Mononuclear cell (primary cell): ENCODE results near the gene MRGPRF. TPM values are rescaled to one million over a fixed set of nuclear protein-coding genes. Genes with fewer than 3 reads are reported as not detected.
"Not testable (repeated sequence)": the region's sequence is repeated elsewhere in the genome, so short reads cannot be mapped to it uniquely, and the experiment has no call there.

Experiments used
- H3K27me3 ChIP-seq: 2 replicates; pipeline ENCODE4 v1.6.0; 2011; ENCODE audit warnings: low read length, control low read depth; ENCODE audit not compliant: insufficient read depth
- H3K4me1 ChIP-seq: 2 replicates; pipeline ENCODE4 v1.5.1; 2011; ENCODE audit warnings: mild to moderate bottlenecking, low read length, control low read depth; ENCODE audit not compliant: insufficient read depth
- H3K4me3 ChIP-seq: 2 replicates; pipeline ENCODE4 v1.5.1; 2011; ENCODE audit warnings: mild to moderate bottlenecking, low read length, moderate library complexity
- H3K9me3 ChIP-seq: 2 replicates; pipeline ENCODE4 v1.5.1; 2011; ENCODE audit warnings: low read depth, mild to moderate bottlenecking, control low read depth, low read length
- total RNA-seq: library from RNA; depleted of rRNA; stranded (reverse); fragments of >200 nt; gene quantifications from one replicate; pipeline ENCODE4 v1.2.3, GENCODE V29; 2012

Gene MRGPRF
- total RNA-seq, 1 donor = under 0.01 TPM

- H3K4me3 ChIP-seq = no peak overlapping the region
- H3K4me1 ChIP-seq = no peaks in the 10 kb centered on the region
- no peaks in the 10 kb centered on the region for H3K27me3 ChIP-seq
- H3K9me3 ChIP-seq = no peaks in the 10 kb centered on the region
These were observed 9.1 kb downstream of the MRGPRF start for GRCh38 chr11:69003866-69004367.

- Histone ChIP-seq H3K4me1 (no peaks in the 10 kb centered on the region), H3K27me3 (no peaks in the 10 kb centered on the region), H3K9me3 (no peaks in the 10 kb centered on the region), H3K4me3 (no peak overlapping the region)
These were observed 9.7 kb downstream of the MRGPRF start for GRCh38 chr11:69003301-69003865.

- Histone ChIP-seq H3K9me3 (no peaks in the 10 kb centered on the region), H3K4me3 (no peak overlapping the region), H3K27me3 (no peaks in the 10 kb centered on the region), H3K4me1 (no peaks in the 10 kb centered on the region)
These were observed 10.3 kb downstream of the MRGPRF start for GRCh38 chr11:69002570-69003231.

- no peak overlapping the region for H3K4me3 ChIP-seq
- H3K27me3 ChIP-seq = no peaks in the 10 kb centered on the region
- H3K9me3 ChIP-seq = no peaks in the 10 kb centered on the region
- no peaks in the 10 kb centered on the region for H3K4me1 ChIP-seq
These were observed 10.9 kb downstream of the MRGPRF start for GRCh38 chr11:69002110-69002569.

GRCh38 chr11:69001243-69002081 lies 11.6 kb downstream of the MRGPRF start:
- H3K4me1 ChIP-seq = no peaks in the 10 kb centered on the region
- H3K9me3 ChIP-seq = no peaks in the 10 kb centered on the region
- no peaks in the 10 kb centered on the region for H3K27me3 ChIP-seq
- no peak overlapping the region for H3K4me3 ChIP-seq

- H3K4me3 ChIP-seq = no peak overlapping the region
- no peaks in the 10 kb centered on the region for H3K27me3 ChIP-seq
- no peaks in the 10 kb centered on the region for H3K4me1 ChIP-seq
- no peaks in the 10 kb centered on the region for H3K9me3 ChIP-seq
These were observed 12.2 kb downstream of the MRGPRF start for GRCh38 chr11:69000831-69001242.

GRCh38 chr11:69000391-69000790 lies 12.7 kb downstream of the MRGPRF start:
- H3K27me3 ChIP-seq = no peaks in the 10 kb centered on the region

GRCh38 chr11:68999748-69000355 lies 13.2 kb downstream of the MRGPRF start:
- not testable (repeated sequence) for H3K4me1 ChIP-seq, H3K27me3 ChIP-seq, H3K4me3 ChIP-seq, H3K9me3 ChIP-seq

More at GRCh38 chr11:69000391-69000790, 12.7 kb downstream of the MRGPRF start:
- H3K4me1 ChIP-seq = no peaks in the 10 kb centered on the region
- H3K9me3 ChIP-seq = no peaks in the 10 kb centered on the region
- H3K4me3 ChIP-seq = no peak overlapping the region

GRCh38 chr11:68999093-68999747 lies 13.8 kb downstream of the MRGPRF start:
- Histone ChIP-seq H3K9me3 (no peaks in the 10 kb centered on the region), H3K4me1 (no peaks in the 10 kb centered on the region), H3K27me3 (no peaks in the 10 kb centered on the region), H3K4me3 (no peak overlapping the region)

GRCh38 chr11:68998390-68998911 lies 14.6 kb downstream of the MRGPRF start:
- H3K9me3 ChIP-seq = no peaks in the 10 kb centered on the region
- no peaks in the 10 kb centered on the region for H3K27me3 ChIP-seq
- H3K4me1 ChIP-seq = no peaks in the 10 kb centered on the region
- no peak overlapping the region for H3K4me3 ChIP-seq

- Histone ChIP-seq H3K4me1 (no peaks in the 10 kb centered on the region), H3K4me3 (no peak overlapping the region), H3K9me3 (no peaks in the 10 kb centered on the region), H3K27me3 (no peaks in the 10 kb centered on the region)
These were observed 15.1 kb downstream of the MRGPRF start for GRCh38 chr11:68997995-68998348.

- Histone ChIP-seq H3K4me1 (no peaks in the 10 kb centered on the region), H3K27me3 (no peaks in the 10 kb centered on the region), H3K4me3 (no peak overlapping the region), H3K9me3 (no peaks in the 10 kb centered on the region)
These were observed 15.7 kb downstream of the MRGPRF start for GRCh38 chr11:68997124-68997994.

- H3K4me1 ChIP-seq = no peaks in the 10 kb centered on the region
- no peaks in the 10 kb centered on the region for H3K27me3 ChIP-seq
- no peak overlapping the region for H3K4me3 ChIP-seq
- no peaks in the 10 kb centered on the region for H3K9me3 ChIP-seq
These were observed 16.5 kb downstream of the MRGPRF start for GRCh38 chr11:68996376-68997123.
